GM12891 (cell line): ENCODE data around the gene HIP1R.

ENCODE experiments used
- POLR2A ChIP-seq: IDR thresholded peaks from 2 replicates; pipeline ENCODE4 v1.6.1; 2011; ENCODE audit warnings: low read depth, low read length, control low read depth
- POLR2AphosphoS5 ChIP-seq: IDR thresholded peaks from 2 replicates; pipeline ENCODE4 v1.6.1; 2011; ENCODE audit warnings: low read depth, low read length, control low read depth
- POU2F2 ChIP-seq: IDR thresholded peaks from 2 replicates; pipeline ENCODE4 v1.6.1; 2011; ENCODE audit warnings: low read depth, mild to moderate bottlenecking, control low read depth, low read length, moderate library complexity
- SPI1 ChIP-seq: IDR thresholded peaks from 2 replicates; pipeline ENCODE4 v1.6.1; 2011; ENCODE audit warnings: low read depth, low read length, control low read depth
- TAF1 ChIP-seq: IDR thresholded peaks from 2 replicates; pipeline ENCODE4 v1.6.1; 2011; ENCODE audit warnings: low read depth, low read length, control low read depth

DNA sequence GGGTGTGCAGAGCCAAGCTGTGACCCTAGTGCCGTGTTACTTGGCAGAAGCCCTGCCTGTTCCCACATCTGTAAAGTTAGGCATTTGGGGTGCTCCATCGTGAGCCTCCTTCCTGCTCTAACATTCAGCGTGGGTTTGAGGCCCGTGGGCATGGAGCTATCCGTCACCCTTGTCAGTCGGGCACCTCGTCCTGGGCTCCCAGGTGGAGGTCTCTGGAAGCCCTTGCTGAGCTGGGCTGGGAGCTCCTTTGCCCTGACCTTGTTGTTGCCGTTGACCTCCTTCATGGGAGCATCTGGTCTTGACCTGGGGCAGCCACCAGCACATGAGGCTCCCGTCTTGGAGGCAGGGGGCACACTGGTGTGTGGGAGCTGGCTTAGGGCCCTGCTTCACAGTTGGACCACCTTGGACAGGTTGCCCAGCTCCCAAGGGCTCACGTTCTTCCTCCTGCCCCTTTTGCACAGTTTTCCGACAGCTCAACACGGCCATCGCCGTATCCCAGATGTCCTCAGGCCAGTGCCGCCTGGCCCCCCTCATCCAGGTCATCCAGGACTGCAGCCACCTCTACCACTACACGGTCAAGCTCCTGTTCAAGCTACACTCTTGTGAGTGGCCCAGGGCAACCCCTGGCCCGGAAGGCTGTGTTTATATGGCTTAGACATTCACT is 18.5 kb downstream of the HIP1R start:
- TF ChIP-seq POLR2A (no peak), POLR2AphosphoS5 (no peak), TAF1 (no peak), SPI1 (no peak), POU2F2 (no peak)
